HG03175 (cell line): ENCODE measurements around the gene ITIH2.

Experiments used
- ATAC-seq: cut with Tn5 transposase; IDR thresholded peaks from one replicate; pipeline ENCODE4 v1.9.1; 2021; ENCODE audit warnings: mild to moderate bottlenecking, moderate library complexity; ENCODE audit not compliant: unreplicated experiment

Gene ITIH2

GRCh38 chr10:7792541-7792940 lies 89.4 kb downstream of the ITIH2 start:
- no peak for ATAC-seq

DNA sequence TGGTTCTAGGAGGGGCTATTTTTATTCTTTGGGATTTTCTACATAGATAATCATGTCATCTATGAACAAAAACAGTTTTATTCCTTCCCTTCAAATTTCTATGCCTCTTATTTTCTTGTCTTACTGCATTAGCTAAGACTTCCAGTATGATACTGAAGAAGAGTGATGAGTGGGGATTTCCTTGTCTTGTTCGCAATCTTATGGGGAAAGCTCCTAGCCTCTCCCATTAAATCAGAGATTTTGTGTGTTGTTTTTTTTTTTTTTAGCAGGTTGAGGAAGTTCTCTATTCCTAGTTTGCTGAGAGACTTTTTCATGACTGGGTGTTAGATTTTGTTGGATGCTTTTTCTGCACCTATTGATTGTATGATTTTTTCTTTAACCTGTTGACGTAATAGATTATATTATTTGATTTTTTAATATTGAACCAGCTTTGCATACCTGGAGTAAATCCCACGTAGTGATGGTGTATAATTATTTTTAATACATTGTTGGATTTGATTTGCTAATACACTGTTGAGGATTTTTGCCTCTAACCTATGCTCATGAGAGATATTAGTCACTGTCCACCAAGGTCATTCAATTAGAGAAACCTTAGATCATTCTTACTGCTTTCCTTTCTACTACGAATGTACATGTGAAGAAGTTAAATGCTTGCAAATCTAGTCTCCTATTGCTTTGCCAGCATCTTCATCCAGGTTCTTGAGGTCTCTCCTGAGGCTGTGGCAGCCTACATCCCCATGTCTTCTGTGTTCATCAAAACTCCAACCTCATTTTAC lies 91.3 kb downstream of the ITIH2 start:
- no peak for ATAC-seq

- ATAC-seq: no peak
Observed at GRCh38 chr10:7795605-7796004, 92.5 kb downstream of the ITIH2 start.

- no peak for ATAC-seq
Observed at GRCh38 chr10:7797582-7797981, 94.5 kb downstream of the ITIH2 start.
